Effector memory CD4-positive, alpha-beta T cell (primary cell): ENCODE results near the gene CORO2B.

ENCODE experiments used
- DNase-seq, 3 donors: peaks; one replicate each; pipeline ENCODE4 v3.0.0-alpha.2; 2020
- H3K27ac ChIP-seq: 2 replicates; pipeline ENCODE4 v1.7.0; 2013; ENCODE audit warnings: mild to moderate bottlenecking, low read length, moderate library complexity; ENCODE audit not compliant: insufficient read depth, poor library complexity, severe bottlenecking
- H3K27me3 ChIP-seq: replicated peaks from 2 replicates; pipeline ENCODE4 v1.7.0; 2013; ENCODE audit warnings: mild to moderate bottlenecking, low read length; ENCODE audit not compliant: insufficient read depth, control insufficient read depth, poor library complexity, severe bottlenecking
- H3K36me3 ChIP-seq: 2 replicates; pipeline ENCODE4 v1.7.0; 2013; ENCODE audit warnings: mild to moderate bottlenecking, low read length, moderate library complexity; ENCODE audit not compliant: control insufficient read depth, insufficient read depth
- H3K4me1 ChIP-seq: 2 replicates; pipeline ENCODE4 v1.7.0; 2013; ENCODE audit warnings: low read length, mild to moderate bottlenecking; ENCODE audit not compliant: control insufficient read depth, insufficient read depth, poor library complexity, severe bottlenecking
- H3K4me3 ChIP-seq: 2 replicates; pipeline ENCODE4 v1.7.0; 2013; ENCODE audit warnings: low read length, low read depth, mild to moderate bottlenecking; ENCODE audit not compliant: insufficient read depth, poor library complexity, severe bottlenecking
- H3K9me3 ChIP-seq: 2 replicates; pipeline ENCODE4 v1.7.0; 2013; ENCODE audit warnings: mild to moderate bottlenecking, low read length, moderate library complexity; ENCODE audit not compliant: control insufficient read depth

The CORO2B gene

DNA sequence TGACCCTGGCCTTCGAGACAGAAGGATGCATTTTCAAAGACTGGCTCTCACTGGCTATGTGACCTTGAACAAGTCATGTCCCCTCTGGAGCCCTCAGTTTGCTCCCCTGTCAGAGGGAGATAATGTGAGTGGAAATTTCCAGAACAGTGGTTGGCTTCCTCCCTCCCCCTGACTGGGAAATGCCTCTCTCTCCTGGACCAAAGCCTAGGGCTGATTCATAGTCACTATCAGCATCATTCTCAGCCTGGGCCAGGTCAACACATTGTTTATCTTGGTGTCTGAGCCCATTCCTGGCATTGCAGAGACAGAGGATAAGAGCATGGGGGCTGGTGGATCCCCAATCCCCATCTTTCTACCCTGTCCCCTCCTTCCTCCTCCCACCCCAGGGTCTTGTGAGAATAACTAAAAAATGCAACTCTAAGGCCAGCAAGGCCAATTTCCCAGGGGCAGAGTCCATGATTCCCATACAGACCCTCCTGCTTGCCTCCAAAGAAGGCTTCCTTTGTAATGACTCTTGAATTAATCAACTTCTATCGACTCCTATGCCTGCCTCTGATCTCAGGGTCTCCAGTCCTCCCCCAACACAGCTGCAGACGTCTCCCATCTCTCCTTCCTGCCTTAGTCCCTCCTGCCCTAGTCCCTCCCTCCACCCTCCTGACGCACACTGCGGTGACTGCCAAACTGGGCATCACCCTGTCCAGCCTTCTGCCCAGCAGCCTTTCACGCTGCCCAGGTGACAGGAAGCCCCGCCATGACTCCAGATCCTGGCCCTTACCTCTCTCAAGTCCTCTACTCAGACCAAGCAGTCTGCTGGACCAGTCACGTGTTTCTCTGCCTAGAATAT is 35.4 kb upstream of the CORO2B start:
- no peaks in the 10 kb centered on the region for H3K36me3 ChIP-seq
- no peak for DNase-seq
- H3K27me3 ChIP-seq, result no peaks in the 10 kb centered on the region
- no peaks in the 10 kb centered on the region for H3K4me1 ChIP-seq
- no peak overlapping the region for H3K27ac ChIP-seq
- H3K9me3 ChIP-seq, result no peaks in the 10 kb centered on the region
- no peak overlapping the region for H3K4me3 ChIP-seq

DNA sequence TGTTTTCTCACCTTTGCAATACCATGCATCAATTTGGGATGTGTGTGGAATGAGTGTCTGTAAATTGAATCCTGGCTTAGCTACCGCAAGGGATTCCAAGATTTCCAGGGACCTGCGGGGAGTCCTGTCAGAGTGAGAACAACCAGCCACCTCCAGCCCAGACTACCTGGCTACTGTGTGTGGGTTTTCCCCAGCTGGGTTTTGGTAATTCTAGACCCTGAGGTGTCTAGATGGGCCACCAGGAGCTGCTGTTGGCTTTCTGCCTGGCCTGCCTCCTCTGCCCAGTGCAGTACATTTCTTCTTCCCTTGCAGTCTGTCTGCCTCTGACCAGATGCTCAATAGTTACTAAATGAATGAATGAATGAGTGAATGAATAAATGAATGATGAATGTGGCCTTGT is 32.5 kb upstream of the CORO2B start:
- Histone ChIP-seq H3K27me3 (no peaks in the 10 kb centered on the region), H3K9me3 (no peaks in the 10 kb centered on the region), H3K27ac (no peak overlapping the region), H3K4me1 (no peaks in the 10 kb centered on the region), H3K4me3 (no peak overlapping the region), H3K36me3 (no peaks in the 10 kb centered on the region)
- no peak for DNase-seq

DNA sequence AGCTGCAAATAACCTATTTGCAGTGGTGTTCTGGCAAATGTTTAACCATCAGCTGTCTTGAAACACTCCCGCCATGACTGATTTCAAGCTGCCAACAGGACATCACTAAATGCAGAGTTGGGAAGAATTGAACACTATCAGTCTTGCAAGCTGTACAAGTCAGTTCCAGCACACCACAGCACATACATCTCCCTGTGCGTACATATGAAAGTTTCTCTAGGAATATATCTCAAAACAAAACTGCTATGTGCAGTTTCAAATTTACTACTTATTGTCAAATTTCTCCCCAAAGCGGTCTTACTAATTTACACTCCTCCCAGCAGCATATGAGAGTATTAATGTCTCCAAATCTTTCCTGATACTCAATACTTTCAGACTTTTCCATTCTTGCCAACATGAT is 30.4 kb upstream of the CORO2B start:
- H3K4me1 ChIP-seq, result no peaks in the 10 kb centered on the region
- no peaks in the 10 kb centered on the region for H3K36me3 ChIP-seq
- no peaks in the 10 kb centered on the region for H3K9me3 ChIP-seq
- no peak overlapping the region for H3K4me3 ChIP-seq
- DNase-seq, result no peak
- no peak overlapping the region for H3K27ac ChIP-seq
- H3K27me3 ChIP-seq, result no peaks in the 10 kb centered on the region

DNA sequence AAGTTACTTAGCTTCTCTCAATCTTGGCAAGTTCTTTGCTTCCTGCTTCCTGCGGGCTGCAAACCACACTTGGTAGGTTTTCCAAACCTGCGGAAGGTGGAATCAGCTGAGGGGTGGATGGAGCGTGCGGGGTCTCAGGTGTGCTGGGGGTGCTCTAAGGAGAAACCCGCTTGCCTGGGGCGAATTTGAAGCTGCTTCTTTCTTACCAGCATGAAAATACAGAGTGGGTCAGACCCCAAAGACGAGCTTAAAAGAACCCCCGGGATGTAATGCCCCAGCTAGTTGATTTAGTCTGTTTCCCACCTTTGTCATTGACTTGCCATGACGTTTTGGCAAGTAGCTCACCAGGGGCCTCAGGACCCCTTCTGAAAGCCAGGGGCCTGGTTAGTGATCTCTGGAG is 28.8 kb upstream of the CORO2B start:
- Histone ChIP-seq H3K9me3 (no peaks in the 10 kb centered on the region), H3K36me3 (no peaks in the 10 kb centered on the region), H3K27ac (no peak overlapping the region), H3K4me1 (no peaks in the 10 kb centered on the region), H3K4me3 (no peak overlapping the region), H3K27me3 (no peaks in the 10 kb centered on the region)
- no peak for DNase-seq

DNA sequence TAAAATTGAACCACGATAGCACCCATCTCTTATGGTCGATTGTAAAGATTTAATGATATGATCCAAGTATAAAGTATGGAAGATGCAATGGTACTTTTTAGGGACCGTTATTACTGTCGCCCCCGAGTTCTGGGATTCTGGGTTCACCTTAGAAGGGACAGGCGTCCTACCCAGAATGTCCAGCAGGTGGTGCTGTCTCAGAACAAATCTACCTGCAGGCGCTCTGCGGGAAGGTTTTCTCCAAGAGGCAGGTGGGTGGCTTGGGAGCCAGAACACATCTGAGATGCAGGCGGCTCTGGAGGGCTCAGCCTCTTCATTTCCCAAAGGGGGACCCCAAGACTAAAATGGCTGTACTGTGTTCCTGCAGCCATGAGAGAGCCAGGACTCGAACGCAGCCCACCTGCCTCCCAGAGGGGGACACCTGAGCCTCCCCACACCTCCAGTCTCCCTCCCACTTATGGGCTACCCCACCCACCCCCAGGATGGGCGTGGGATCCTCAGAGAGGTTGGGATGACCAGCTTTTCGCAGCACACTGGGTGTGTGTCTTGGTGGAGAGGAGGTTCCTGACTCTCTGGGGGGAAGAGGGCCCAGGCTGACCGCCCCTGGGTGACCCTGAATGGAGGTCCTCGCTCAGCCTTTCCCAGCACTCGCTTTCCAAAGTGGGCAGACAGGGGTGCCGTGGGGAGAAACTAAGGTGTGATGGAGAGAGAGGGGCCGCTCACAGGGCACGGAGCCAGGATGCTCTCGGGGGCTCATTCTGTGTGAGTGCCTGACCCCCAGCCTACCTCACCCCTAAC is 28.1 kb upstream of the CORO2B start:
- Histone ChIP-seq H3K27ac (no peak overlapping the region), H3K36me3 (no peaks in the 10 kb centered on the region), H3K27me3 (no peaks in the 10 kb centered on the region), H3K9me3 (no peaks in the 10 kb centered on the region), H3K4me1 (no peaks in the 10 kb centered on the region), H3K4me3 (no peak overlapping the region)
- peak; percentile 28 to 50 (median 34) for DNase-seq

DNA sequence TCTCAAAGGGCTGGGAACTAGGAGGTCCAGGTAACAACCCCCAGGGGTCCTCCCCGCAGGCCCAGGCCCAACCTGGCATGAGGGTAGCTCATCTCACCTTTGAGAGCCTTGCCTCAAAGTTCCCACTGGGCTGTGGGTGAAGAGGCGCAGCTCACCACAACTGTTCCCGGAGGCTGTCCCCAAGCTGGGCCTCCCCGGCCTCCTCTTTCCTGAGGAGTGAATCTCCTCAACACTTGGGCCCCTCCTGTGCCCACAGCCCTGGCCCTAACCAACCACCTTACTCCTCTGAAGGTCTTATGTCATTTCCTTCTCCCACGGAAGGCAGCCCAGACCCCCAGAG is 27.5 kb upstream of the CORO2B start:
- no peak overlapping the region for H3K4me3 ChIP-seq
- no peak overlapping the region for H3K27ac ChIP-seq
- H3K4me1 ChIP-seq, result no peaks in the 10 kb centered on the region
- no peak for DNase-seq
- no peaks in the 10 kb centered on the region for H3K27me3 ChIP-seq
- no peaks in the 10 kb centered on the region for H3K9me3 ChIP-seq
- H3K36me3 ChIP-seq, result no peaks in the 10 kb centered on the region

DNA sequence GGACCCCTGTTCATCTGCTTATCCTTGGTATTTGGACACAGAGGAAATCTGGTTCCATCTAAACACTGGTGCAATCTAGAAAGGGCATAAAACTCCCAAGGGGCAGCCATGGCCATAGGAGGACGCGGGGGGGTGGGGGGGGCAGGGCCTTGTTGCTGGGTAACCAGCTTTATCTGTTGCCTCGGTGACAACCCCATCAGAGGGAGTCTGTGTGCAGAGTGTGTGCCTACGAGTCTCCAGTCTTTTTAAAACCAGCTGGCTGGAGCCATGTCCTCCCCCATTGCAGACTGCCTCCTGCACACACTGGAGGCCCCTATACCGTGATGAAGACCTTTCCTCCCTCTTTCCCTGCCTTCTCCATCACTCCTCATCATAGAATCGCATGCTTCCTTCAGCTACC is 26.4 kb upstream of the CORO2B start:
- H3K27ac ChIP-seq, result no peak overlapping the region
- H3K36me3 ChIP-seq, result no peaks in the 10 kb centered on the region
- H3K4me3 ChIP-seq, result no peak overlapping the region
- no peak for DNase-seq
- no peaks in the 10 kb centered on the region for H3K27me3 ChIP-seq
- no peaks in the 10 kb centered on the region for H3K9me3 ChIP-seq
- H3K4me1 ChIP-seq, result no peaks in the 10 kb centered on the region

DNA sequence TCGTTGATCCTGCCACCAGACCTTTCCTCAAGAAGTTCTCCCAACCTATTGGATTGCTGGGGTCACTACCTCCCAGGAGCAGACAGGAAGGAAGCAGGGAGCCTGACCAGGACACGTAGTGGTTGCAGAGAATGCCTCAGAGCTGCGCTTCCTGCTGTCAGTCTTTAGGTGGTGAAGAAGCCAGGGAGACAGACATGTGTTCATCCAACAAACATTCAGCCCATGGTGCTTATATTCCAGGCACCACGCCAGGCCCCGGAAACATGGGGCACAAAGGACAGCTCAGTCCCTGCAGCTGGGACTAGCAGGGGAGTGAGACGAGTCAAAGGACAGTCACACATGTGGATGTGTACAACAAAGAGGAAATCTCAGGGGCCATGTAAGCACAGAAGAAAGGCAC is 26.0 kb upstream of the CORO2B start:
- DNase-seq, result no peak
- Histone ChIP-seq H3K36me3 (no peaks in the 10 kb centered on the region), H3K27me3 (no peaks in the 10 kb centered on the region), H3K4me1 (no peaks in the 10 kb centered on the region), H3K9me3 (no peaks in the 10 kb centered on the region), H3K27ac (no peak overlapping the region), H3K4me3 (no peak overlapping the region)

DNA sequence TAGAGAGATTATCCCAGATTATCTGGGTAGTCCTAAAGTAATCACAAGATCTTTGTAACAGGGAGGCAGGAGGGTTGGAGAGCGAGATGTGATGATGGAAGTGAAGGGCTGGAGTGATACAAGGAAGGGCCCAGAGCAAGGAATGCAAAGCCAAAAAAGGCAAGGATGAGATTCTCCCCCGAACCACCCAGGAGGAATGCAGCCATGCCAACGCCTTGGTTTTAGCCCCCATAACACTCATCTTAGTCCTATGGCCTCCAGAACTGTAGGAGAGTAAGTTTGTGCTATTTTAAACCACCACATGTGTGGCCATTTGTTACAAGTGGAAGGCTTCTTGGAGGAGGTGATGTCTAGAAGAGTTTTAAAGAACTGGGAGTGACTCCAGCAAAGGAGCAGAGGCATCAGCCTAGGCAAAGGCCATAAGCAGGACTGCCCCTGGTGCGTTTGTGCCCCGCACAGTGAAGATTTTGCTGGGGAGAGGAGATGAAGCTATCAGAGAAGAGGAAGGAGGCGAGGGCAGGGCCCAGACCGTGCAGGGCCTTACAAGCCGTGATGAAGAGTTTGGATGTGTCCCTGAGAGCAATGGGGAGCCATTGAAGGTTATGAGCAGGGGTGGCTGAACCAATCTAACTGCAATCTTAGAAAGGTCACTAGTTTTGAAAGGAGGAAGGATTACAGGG is 25.3 kb upstream of the CORO2B start:
- no peaks in the 10 kb centered on the region for H3K27me3 ChIP-seq
- H3K27ac ChIP-seq, result no peak overlapping the region
- no peaks in the 10 kb centered on the region for H3K4me1 ChIP-seq
- no peaks in the 10 kb centered on the region for H3K36me3 ChIP-seq
- H3K4me3 ChIP-seq, result no peak overlapping the region
- no peak for DNase-seq
- H3K9me3 ChIP-seq, result no peaks in the 10 kb centered on the region
